ENCODE measurements around the gene SMOC1.

Gene SMOC1

GRCh38 chr14:69860221-69860620 is 19.0 kb upstream of the SMOC1 start:
- no peak for DNase-seq (ENCODE audit: low read depth, low spot score)
- H3K4me3 ChIP-seq (ENCODE audit: low read length), result no peak overlapping the region

GRCh38 chr14:69861025-69861569 is 18.1 kb upstream of the SMOC1 start:
- no peak for DNase-seq (ENCODE audit: low read depth, low spot score)
- no peak overlapping the region for H3K4me3 ChIP-seq (ENCODE audit: low read length)

- no peak overlapping the region for H3K4me3 ChIP-seq (ENCODE audit: low read length)
- DNase-seq (ENCODE audit: low read depth, low spot score), result no peak
These were observed 16.1 kb upstream of the SMOC1 start for GRCh38 chr14:69863083-69863482.

- H3K4me3 ChIP-seq (ENCODE audit: low read length), result no peak overlapping the region
- DNase-seq (ENCODE audit: low read depth, low spot score), result no peak
These were observed 13.4 kb upstream of the SMOC1 start for GRCh38 chr14:69865701-69866365.

- no peak for DNase-seq (ENCODE audit: low read depth, low spot score)
- no peak overlapping the region for H3K4me3 ChIP-seq (ENCODE audit: low read length)
These were observed 10.8 kb upstream of the SMOC1 start for GRCh38 chr14:69868363-69868963.

GRCh38 chr14:69870613-69871012 is 8.6 kb upstream of the SMOC1 start:
- H3K4me3 ChIP-seq (ENCODE audit: low read length), result no peak overlapping the region
- DNase-seq (ENCODE audit: low read depth, low spot score), result no peak

- no peak for DNase-seq (ENCODE audit: low read depth, low spot score)
- no peak overlapping the region for H3K4me3 ChIP-seq (ENCODE audit: low read length)
These were observed 5.1 kb upstream of the SMOC1 start for GRCh38 chr14:69873877-69874780.

- no peak overlapping the region for H3K4me3 ChIP-seq (ENCODE audit: low read length)
- DNase-seq (ENCODE audit: low read depth, low spot score), result no peak
These were observed 2.9 kb upstream of the SMOC1 start for GRCh38 chr14:69876221-69876847.

GRCh38 chr14:69876848-69877306 is 2.3 kb upstream of the SMOC1 start:
- no peak overlapping the region for H3K4me3 ChIP-seq (ENCODE audit: low read length)
- no peak for DNase-seq (ENCODE audit: low read depth, low spot score)

- no peak for DNase-seq (ENCODE audit: low read depth, low spot score)
- H3K4me3 ChIP-seq (ENCODE audit: low read length), result no peak overlapping the region
These were observed 1.7 kb upstream of the SMOC1 start for GRCh38 chr14:69877492-69877891.

- no peak for DNase-seq (ENCODE audit: low read depth, low spot score)
- no peak overlapping the region for H3K4me3 ChIP-seq (ENCODE audit: low read length)
These were observed 965 bp upstream of the SMOC1 start for GRCh38 chr14:69878251-69878650.

- no peak for DNase-seq (ENCODE audit: low read depth, low spot score)
- H3K4me3 ChIP-seq (ENCODE audit: low read length), result no peak overlapping the region
These were observed 850 bp downstream of the SMOC1 start for GRCh38 chr14:69880044-69880487.

- no peak overlapping the region for H3K4me3 ChIP-seq (ENCODE audit: low read length)
- no peak for DNase-seq (ENCODE audit: low read depth, low spot score)
These were observed 1.7 kb downstream of the SMOC1 start for GRCh38 chr14:69880893-69881292.

- H3K4me3 ChIP-seq (ENCODE audit: low read length), result no peak overlapping the region
- DNase-seq (ENCODE audit: low read depth, low spot score), result no peak
These were observed 3.1 kb downstream of the SMOC1 start for GRCh38 chr14:69882116-69882864.

GRCh38 chr14:69882915-69883314 is 3.7 kb downstream of the SMOC1 start:
- no peak overlapping the region for H3K4me3 ChIP-seq (ENCODE audit: low read length)
- DNase-seq (ENCODE audit: low read depth, low spot score), result no peak

- no peak overlapping the region for H3K4me3 ChIP-seq (ENCODE audit: low read length)
- no peak for DNase-seq (ENCODE audit: low read depth, low spot score)
These were observed 7.4 kb downstream of the SMOC1 start for GRCh38 chr14:69886453-69887242.

- no peak overlapping the region for H3K4me3 ChIP-seq (ENCODE audit: low read length)
- DNase-seq (ENCODE audit: low read depth, low spot score), result no peak
These were observed 8.8 kb downstream of the SMOC1 start for GRCh38 chr14:69887740-69888657.

Data from Jurkat, Clone E6-1 (cell line).